HG02885 (cell line): Measurements from ENCODE around the gene RNF213.
"Not testable (repeated sequence)": the region's sequence is repeated elsewhere in the genome, so short reads cannot be mapped to it uniquely, and the experiment has no call there.

ENCODE experiments used
- ATAC-seq: cut with Tn5 transposase; IDR thresholded peaks from one replicate; pipeline ENCODE4 v1.9.1; 2021; ENCODE audit warnings: mild to moderate bottlenecking; ENCODE audit not compliant: unreplicated experiment, poor library complexity

Gene RNF213

DNA sequence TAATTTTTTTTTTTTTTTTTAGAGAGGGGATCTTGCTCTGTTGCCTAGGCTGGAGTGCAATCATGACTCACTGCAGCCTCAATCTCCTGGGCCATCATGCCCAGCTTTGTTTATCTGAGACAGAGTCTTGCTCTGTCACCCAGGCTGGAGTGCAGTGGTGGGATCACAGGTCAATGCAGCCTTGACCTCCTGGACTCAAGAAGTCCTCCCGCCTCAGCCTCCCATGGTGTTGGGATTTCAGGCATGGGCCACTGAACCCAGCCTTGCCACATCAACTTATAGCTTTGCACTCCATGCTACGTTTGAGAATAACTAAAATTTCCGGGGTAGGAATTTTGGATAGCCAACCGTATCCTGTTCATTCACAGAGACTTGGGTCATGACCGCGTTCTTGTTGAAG lies 30.6 kb downstream of the RNF213 start:
- no peak for ATAC-seq

GRCh38 chr17:80291691-80292487 lies 31.2 kb downstream of the RNF213 start:
- ATAC-seq = no peak

GRCh38 chr17:80292521-80292971 lies 31.9 kb downstream of the RNF213 start:
- ATAC-seq = no peak

DNA sequence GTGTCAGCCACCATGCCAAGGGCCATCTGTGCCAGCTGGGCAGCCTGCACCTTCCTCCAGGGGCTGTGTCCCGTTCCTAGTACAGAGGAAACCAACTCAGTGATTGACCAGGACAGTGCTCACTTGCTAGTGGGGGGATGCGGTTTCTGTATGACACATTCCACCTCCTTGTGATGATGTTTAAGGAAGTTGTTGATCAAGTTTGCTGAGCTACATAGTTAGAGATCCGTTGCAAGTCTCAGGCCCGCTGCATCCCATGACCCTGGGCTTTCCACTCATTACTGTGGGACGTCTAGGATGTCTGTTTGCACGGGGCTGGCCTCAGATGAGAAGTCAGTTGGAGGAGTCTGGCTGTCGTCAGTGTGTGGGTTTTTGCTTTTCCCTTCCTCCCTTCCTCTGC lies 33.6 kb downstream of the RNF213 start:
- ATAC-seq = no peak

GRCh38 chr17:80294653-80295052 lies 34.0 kb downstream of the RNF213 start:
- no peak for ATAC-seq

DNA sequence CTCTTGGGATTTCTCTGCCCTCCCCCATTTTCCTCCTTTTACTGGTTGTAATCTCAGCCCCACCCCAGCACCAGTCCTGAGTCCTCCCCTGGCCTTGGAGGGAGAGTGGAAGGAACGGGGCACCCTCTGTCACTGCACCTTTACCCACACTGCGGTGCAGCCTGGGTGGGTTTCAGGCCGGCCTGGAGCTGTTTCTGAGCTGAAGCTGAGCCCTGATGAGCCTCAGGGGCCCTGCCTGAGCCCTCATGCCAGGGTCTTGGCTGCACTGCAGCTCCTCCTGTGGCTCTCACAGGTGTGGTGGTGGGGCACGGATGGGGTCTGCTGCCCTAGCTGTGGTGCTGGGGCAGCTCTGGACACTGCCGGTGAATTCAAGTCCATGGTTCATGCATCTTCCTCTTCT lies 34.5 kb downstream of the RNF213 start:
- no peak for ATAC-seq

- ATAC-seq = no peak
Observed at GRCh38 chr17:80295559-80295958, 34.9 kb downstream of the RNF213 start.

GRCh38 chr17:80296221-80296620 lies 35.6 kb downstream of the RNF213 start:
- ATAC-seq = no peak

- ATAC-seq = no peak
Observed at GRCh38 chr17:80297996-80298560, 37.4 kb downstream of the RNF213 start.

DNA sequence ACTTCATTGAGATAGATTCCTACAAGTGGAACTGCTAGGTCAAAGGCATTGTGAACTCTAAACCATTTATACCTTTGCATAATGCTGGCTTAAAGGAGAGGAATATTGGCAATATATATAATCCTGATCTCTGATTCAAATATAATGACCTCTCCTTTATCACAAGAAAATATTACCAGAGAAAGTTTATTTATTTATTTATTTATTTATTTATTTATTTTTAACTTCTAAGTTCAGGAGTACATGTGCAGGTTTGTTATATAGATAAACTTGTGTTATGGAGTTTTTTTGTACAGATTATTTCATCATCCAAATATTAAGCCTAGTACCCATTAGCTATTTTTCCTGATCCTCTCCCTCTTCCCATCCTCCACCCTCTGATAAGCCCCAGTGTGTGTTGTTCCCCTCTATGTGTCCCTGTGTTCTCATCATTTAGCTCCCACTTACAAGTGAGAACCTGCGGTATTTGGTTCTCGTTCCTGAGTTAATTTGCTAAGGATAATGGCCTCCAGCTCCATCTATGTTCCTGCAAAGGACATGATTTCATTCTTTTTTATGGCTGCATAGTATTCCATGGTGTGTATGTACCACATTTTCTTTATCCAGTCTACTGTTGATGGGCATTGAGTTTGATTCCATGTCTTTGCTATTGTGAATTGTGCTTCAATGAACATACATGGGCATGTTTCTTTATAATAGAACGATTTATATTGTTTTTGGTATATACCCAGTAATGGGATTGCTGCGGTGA lies 38.9 kb downstream of the RNF213 start:
- ATAC-seq = not testable (repeated sequence)

GRCh38 chr17:80300756-80301155 lies 40.1 kb downstream of the RNF213 start:
- ATAC-seq = not testable (repeated sequence)

- no peak for ATAC-seq
Observed at GRCh38 chr17:80303824-80304223, 43.2 kb downstream of the RNF213 start.

DNA sequence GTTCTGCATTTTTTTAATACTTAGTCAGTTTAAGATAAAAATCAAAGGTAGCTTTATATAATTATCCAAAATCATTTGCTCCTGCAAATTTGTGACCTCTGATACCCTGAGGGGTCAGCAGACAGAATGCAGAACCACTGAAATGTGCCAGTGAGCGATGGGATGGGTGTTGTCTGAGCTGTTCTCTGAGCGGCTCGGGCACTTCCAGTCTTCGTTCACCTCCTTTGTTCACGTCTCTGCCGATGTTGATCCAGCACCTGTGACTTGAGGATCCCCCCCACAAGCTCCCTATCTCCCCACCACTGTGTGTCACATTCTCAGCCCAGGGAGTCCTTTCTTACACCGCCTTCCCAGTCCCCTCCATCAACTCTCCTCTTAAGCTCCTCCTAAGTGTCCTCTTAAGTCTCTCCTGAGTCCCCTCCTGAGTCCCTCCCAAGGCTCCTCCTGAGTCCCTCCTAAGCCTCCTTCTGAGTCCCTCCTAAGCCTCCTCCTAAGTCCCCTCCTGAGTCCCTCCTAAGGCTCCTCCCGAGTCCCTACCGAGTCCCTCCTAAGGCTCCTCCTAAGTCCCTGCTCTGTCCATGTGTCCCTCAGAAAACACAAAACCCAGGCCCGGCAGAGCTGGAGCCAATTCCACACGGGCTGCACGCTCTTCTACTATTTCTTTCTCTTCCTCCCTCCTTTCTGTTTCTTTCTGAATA lies 47.5 kb downstream of the RNF213 start:
- no peak for ATAC-seq

DNA sequence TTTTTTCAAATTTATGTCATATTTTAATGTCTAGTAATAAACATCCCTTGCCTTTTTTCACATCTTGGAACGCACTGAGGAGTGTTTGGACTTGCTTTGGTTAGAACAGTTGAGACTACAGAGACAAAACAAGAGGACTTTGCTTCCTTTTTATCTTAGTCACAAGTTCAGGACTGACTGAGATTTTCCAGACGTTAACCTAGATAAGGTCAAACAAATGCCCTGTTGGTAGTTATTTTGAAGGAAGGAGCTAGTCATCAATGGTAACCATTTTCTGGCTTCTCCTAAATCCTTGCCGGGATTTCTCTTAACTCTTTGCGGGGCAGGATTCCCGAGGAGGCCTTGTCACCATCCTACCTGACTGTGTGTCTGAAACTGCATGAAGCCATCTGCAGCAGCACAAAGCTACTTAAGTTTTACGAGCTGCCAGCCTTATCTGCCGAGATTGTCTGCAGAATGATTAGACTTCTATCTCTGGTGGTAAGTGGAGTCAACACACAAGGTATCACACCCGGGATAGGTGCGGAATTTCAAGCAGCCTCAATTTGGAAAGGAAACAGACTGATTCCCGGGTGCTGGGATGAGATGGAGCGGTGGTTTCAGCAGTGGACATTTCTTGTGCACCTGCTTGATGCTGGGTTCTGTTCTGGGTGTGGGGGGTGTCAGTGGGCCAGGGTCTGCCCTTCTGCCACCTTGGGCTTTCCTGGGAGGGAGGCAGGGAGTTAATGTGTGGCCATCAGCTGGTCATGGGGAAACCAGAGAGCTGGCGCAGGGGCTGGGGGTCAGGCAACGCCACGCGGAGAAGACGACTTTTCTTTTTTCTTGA lies 48.3 kb downstream of the RNF213 start:
- ATAC-seq = no peak

- no peak for ATAC-seq
Observed at GRCh38 chr17:80311216-80311827, 50.7 kb downstream of the RNF213 start.

DNA sequence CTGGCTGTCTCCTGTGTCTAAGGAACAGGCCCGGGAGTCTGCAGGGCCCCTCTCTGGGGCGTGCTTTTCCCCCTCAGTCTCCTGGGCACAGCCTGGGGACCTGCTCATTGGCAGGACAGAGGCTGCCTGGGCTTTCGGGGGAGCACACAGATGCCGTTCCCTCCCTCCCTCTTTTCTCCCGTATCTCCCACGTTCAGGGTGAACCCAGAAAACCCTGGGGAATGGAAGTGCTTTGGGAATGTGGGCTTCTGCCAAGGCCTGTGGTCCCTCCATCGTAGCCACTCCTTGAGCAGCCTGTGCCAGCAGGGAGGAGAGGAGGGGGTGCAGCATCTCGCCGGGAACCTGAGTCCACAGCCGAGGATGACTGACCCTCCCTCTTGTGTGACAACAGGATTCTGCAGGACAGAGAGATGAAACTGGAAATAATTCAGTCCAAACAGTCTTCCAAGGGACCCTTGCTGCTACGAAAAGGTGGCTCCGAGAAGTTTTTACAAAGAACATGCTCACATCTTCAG lies 52.0 kb downstream of the RNF213 start:
- ATAC-seq = no peak

- no peak for ATAC-seq
Observed at GRCh38 chr17:80313160-80313829, 52.6 kb downstream of the RNF213 start.

DNA sequence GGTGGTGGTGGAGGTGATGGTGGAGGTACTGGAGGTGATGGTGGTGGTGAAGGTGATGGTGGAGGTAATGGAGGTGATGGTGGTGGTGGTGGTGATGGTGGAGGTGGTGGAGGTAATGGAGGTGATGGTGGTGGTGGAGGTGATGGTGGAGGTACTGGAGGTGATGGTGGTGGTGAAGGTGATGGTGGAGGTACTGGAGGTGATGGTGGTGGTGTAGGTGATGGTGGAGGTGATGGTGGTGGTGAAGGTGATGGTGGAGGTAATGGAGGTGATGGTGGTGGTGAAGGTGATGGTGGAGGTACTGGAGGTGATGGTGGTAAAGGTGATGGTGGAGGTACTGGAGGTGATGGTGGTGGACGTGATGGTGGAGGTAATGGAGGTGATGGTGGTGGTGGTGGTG lies 53.3 kb downstream of the RNF213 start:
- not testable (repeated sequence) for ATAC-seq
